ENCODE data around the gene IFRD2.
"Not testable (repeated sequence)": the region's sequence is repeated elsewhere in the genome, so short reads cannot be mapped to it uniquely, and the experiment has no call there.

Gene IFRD2

DNA sequence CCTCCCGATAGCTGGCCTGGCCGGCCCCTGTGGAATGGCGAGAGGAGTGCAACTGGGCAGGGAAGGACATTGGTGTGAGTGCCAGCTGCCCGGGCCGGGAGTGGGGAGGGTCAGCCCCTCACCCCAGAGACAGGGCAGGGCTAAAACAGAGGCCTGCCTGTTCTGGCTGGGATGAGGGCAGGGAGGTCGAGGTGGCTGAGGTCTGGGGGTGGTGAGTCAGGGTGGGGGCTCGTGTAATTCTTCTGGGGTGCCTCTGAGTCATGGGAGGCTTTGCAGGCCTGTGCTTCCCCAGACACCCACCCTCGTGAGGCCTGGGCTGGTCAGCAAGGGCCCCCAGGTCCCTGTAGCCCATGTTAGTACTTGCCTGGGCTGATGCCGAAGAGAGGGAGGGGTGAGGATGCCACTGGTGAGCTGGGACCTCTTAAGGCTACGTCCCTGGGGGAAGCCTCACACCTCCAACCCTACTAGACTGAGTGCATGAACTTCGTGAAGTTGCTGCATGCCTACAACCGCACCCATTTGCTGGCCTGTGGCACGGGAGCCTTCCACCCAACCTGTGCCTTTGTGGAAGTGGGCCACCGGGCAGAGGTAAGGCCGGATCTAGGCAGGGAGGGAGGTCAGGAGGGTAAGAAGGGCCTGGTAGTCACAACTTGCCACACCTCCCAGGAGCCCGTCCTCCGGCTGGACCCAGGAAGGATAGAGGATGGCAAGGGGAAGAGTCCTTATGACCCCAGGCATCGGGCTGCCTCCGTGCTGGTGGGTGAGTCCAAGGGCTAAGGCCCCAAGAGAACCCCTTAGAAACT lies 21.6 kb downstream of the IFRD2 start:
- no peaks in the 10 kb centered on the region for H3K9me3 Mint-ChIP-seq
- H3K27me3 Mint-ChIP-seq = peaks cover 83% of the 10 kb centered on the region
- peaks cover 41% of the 10 kb centered on the region for H3K4me1 Mint-ChIP-seq

DNA sequence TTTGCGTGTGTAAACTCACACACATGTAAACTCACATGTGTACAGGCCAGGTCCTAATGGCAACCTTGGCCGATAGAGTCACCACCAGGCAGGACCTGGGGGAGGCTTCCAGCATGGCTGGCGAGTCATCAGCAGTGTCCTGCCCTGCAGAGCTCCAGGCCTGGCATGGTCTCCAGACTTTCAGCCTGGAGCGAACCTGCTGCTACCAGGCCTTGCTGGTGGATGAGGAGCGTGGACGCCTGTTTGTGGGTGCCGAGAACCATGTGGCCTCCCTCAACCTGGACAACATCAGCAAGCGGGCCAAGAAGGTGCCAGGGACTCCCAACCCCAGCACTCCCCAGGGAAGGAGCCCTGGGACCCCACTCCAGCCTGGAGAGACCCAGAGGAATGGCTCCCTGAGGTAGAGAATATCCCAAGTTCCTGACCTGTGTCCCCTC lies 22.2 kb downstream of the IFRD2 start:
- H3K27me3 Mint-ChIP-seq = peaks cover 80% of the 10 kb centered on the region
- peak overlapping the region in 1 of 2 donors; percentile 61 for H3K27ac Mint-ChIP-seq

More for the DNA sequence above, 21.6 kb downstream of the IFRD2 start:
- ATAC-seq = no peak
- peak overlapping the region in 1 of 2 donors; percentile 61 for H3K27ac Mint-ChIP-seq
- no peak overlapping the region for H3K4me3 Mint-ChIP-seq
- no peak for DNase-seq

DNA sequence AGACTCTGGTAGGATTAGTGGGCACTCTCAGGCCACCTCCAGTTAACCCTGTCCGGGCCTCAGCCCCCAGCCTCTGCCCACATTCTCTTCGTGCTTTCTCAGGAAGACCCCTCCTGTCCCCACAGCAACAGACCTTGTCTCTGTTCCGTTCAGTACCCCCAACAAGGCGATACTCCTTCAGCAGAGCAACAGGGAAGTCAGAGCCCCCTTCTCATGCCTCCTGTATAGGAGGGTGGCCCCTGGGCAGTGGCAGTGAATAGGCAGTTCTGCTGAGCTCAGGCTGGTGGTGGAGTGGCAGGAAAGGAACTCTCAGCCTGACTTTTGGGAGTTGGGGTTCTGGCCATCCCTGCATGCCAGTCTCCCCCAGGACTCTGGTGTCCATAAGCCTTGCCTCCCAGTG lies 22.8 kb downstream of the IFRD2 start:
- peaks cover 29% of the 10 kb centered on the region for H3K4me1 Mint-ChIP-seq
- no peak for DNase-seq
- H3K27ac Mint-ChIP-seq = no peak overlapping the region
- ATAC-seq = no peak
- H3K4me3 Mint-ChIP-seq = no peak overlapping the region
- peaks cover 75% of the 10 kb centered on the region for H3K27me3 Mint-ChIP-seq
- H3K9me3 Mint-ChIP-seq = no peaks in the 10 kb centered on the region

More for the DNA sequence above, 22.2 kb downstream of the IFRD2 start:
- no peaks in the 10 kb centered on the region for H3K9me3 Mint-ChIP-seq
- no peak for ATAC-seq
- H3K4me3 Mint-ChIP-seq = no peak overlapping the region
- peaks cover 35% of the 10 kb centered on the region for H3K4me1 Mint-ChIP-seq
- no peak for DNase-seq

DNA sequence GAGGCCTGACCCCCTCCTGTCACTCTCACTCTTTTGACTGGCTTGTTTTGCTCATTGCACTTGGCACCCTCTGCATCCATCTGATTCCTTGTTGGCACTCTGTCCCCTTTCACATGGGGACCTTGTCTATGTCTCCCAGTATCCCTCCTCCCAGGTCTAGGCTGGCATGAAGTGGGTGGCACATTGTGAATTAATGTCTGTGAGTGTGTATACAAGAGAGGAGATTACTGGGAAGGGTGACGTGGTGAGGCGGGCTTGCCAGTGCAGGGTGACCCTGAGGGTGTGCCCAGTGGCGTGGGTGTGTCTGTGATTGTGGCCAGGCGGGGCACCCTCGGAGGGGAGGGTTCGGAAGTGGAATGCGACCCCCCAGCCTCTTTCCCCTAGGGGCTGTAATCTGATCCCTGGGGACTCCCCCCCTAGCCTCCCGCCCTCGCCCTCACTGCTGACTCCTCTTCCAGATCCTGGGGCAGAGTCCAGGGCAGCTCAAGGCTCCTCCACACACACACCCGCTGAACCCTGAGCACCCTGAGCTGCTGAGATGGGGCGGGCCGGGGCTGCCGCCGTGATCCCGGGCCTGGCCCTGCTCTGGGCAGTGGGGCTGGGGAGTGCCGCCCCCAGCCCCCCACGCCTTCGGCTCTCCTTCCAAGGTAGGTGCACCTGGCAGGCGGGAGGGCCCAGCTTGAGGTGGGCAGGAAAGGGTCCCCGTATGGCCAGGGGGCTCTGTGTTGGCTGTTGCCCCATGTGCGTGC lies 23.4 kb downstream of the IFRD2 start, which contains the start of gene SEMA3B:
Gene SEMA3B (plus strand): TSS at position 445 of the 749 bp plus-strand sequence. CDS start 94 bp downstream, at position 539.
- no peak for ATAC-seq
- Mint-ChIP-seq H3K27me3 (peaks cover 69% of the 10 kb centered on the region), H3K4me3 (no peak within 1 kb of the TSS), H3K9me3 (no peaks in the 10 kb centered on the region), H3K4me1 (peaks cover 24% of the 10 kb centered on the region), H3K27ac (no peak within 1 kb of the TSS)
- DNase-seq = no peak

DNA sequence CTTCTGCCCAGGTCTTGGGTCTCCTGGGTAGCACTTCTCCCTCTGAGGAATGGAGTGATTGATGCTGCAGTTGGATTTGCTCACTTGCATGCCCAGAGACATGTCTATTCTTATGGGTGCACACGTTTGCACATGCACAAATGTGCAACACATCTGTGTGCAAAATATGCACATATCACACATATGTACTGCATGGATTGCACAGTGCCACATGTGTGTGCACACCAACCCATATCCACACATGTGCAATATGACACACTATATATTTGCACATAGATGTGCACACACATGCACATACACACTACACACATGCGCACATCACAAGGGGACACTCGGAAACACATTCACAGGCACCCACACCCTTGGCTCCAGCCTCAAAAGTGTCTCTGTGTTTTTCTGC lies 24.0 kb downstream of the IFRD2 start:
- ATAC-seq (no peak), DNase-seq (no peak)
- no peak overlapping the region for H3K27ac Mint-ChIP-seq
- peaks cover 20% of the 10 kb centered on the region for H3K4me1 Mint-ChIP-seq
- peaks cover 63% of the 10 kb centered on the region for H3K27me3 Mint-ChIP-seq
- no peak overlapping the region for H3K4me3 Mint-ChIP-seq
- no peaks in the 10 kb centered on the region for H3K9me3 Mint-ChIP-seq

DNA sequence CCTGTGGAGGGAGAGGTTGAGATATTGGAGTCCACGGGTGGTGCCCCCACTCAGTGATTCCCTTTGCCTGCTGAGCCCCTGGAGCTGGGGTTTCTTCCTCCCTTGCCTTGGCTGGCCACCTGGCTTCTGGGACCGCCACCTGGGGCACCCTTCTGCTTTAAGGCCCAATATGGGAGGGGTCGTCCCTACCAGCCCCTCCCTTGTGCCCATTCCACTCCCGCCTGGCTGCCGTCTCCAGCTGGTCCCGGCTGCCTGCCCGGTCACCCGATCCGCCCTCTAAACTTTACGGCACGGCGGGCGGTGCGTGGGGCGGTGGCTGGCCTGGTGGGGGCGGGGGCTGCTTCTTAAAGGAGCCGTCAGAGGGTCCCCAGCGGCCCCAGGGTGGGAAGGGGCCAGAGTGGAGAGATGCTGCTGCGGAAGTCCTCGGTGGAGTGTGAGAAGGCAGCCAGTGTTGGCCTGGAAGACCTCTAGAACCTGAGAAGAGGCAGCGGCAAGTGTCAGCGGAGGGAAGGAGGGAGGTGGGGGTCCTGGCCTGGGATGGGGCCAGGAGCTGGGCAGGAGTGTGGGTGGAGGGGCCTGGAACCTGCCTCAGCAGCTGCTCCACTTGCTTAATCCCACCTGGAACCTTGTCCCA lies 24.8 kb downstream of the IFRD2 start:
- Mint-ChIP-seq H3K9me3 (no peaks in the 10 kb centered on the region), H3K27ac (no peak overlapping the region), H3K4me1 (peaks cover 12% of the 10 kb centered on the region), H3K27me3 (peaks cover 57% of the 10 kb centered on the region), H3K4me3 (no peak overlapping the region)
- ATAC-seq = no peak
- DNase-seq = no peak

DNA sequence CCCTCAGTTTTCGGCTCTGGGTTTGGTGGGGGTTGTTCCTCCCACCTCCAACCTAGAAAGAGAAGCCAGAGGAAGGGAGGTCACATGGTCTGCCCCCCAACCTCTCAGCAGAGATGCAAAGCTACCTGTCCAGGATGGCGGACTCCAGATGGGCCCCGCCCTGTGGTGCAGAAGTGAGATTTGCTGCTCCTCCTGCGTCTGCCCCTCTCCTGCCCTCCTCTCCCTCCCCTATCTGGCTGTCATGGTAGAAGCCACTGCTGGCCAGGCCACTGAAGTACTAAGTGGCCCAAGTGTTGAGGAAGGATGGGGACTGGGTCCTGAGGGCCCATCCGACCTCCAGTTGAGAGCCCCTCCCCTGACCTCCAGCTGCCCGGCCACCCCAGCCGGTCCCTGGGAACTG lies 25.4 kb downstream of the IFRD2 start:
- no peak for ATAC-seq
- Mint-ChIP-seq H3K4me3 (no peak overlapping the region), H3K4me1 (peaks cover 6% of the 10 kb centered on the region), H3K27ac (peak overlapping the region in 1 of 2 donors; percentile 27), H3K9me3 (no peaks in the 10 kb centered on the region), H3K27me3 (peaks cover 56% of the 10 kb centered on the region)
- no peak for DNase-seq

DNA sequence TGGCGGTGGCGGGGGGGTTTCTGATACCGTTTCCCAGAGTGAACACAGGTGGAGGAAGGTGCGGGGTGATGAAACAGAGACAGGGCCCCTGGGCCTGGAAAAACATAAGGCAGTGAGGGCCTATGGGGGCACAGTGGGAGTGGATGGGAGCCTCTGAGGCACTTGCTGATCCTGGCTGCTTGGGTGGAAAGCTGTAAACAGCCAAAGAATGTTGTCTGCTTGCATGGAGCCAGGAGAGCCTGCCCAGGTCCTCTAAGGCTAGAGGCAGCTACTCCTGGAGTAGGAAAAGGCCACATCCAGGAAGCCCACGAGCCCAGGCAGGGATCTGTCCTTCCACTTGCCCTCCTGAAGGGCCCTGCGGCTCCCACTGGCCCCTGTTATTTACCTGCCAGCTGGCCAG lies 26.2 kb downstream of the IFRD2 start:
- Mint-ChIP-seq H3K27me3 (peaks cover 48% of the 10 kb centered on the region), H3K4me3 (no peak overlapping the region), H3K9me3 (no peaks in the 10 kb centered on the region), H3K27ac (no peak overlapping the region), H3K4me1 (peaks cover 4% of the 10 kb centered on the region)
- DNase-seq (peak in 1 of 2 donors; percentile 0), ATAC-seq (no peak)

DNA sequence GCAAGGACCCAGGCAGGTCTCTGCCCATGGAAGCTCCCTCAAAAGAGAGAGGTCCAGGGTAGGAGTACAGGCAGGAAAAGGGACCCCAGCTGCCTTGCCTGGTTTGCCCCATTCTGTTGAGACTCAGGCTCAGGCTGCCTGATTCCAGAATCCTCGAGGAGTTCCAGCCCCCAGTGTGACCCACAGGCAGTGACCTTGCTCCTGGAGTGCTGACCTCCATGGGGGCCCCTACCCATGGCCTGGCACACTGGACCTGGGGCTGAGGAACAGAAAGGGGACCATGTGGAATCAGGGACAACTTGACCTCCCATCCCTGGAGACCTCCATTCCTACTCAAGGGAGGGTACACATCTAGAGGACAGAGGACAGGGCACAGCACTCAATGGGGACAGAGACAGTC lies 26.7 kb downstream of the IFRD2 start:
- ATAC-seq = no peak
- no peak for DNase-seq
- Mint-ChIP-seq H3K27ac (no peak overlapping the region), H3K9me3 (no peaks in the 10 kb centered on the region), H3K27me3 (peaks cover 48% of the 10 kb centered on the region), H3K4me1 (peaks cover 9% of the 10 kb centered on the region), H3K4me3 (no peak overlapping the region)

DNA sequence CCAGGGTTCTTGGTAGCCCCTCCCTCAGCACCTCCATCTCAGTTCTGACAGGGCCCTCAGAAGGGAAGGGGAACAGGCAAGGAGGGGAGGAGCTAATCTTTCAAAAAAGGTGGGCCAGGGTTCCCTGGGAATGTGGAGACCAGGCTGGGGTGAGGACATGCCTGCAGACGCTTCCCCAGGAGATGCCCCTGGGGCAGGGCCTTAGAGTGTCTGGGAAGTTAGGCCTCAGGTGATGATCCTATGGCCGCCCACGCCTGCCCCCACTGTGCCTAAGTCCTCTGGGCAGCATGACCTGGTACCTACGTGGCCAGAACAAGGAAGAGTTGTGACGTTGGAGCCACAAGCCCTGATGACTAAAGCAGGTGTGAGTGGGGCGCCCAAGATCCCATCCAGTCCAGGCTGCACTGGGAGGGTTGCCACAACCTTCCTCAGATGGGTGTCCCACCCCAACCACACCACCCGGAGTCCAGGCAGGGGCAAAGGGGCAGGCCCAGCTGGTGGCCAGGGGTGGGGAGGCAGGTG lies 27.2 kb downstream of the IFRD2 start:
- Mint-ChIP-seq H3K4me3 (no peak overlapping the region), H3K27ac (no peak overlapping the region), H3K4me1 (peaks cover 9% of the 10 kb centered on the region), H3K9me3 (no peaks in the 10 kb centered on the region), H3K27me3 (peaks cover 42% of the 10 kb centered on the region)
- DNase-seq (no peak), ATAC-seq (no peak)

DNA sequence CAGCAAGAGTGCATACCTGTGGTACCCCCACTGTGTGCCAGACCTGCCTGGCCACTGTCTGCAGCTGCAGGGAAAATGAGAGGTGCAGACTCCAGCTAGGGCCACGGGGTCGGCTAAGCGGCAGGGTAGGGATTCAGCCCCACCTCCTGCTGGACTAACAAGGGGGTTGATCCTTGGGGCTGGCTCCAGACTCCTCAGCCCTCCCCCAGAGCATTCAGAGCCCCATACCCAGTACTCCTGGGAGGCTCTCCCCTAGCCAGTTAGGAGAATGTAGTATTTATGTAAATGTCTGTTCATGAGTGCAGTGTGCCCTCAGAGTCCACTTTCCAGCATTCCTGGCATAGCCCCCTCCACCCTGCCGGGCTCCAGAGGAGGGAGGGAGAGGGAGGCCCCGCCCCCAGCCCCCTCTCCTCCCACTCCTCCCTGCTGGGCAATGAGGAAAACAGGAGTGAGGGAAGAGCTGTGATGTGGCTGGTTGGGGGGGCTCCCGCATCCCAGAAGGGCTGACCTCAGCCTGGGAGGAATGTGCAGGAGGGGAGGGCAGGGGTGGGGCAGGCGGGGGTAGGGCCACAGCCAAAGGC lies 27.8 kb downstream of the IFRD2 start:
- H3K27ac Mint-ChIP-seq = no peak overlapping the region
- peaks cover 37% of the 10 kb centered on the region for H3K27me3 Mint-ChIP-seq
- H3K4me3 Mint-ChIP-seq = no peak overlapping the region
- no peak for ATAC-seq
- DNase-seq = no peak
- H3K4me1 Mint-ChIP-seq = peaks cover 14% of the 10 kb centered on the region
- H3K9me3 Mint-ChIP-seq = no peaks in the 10 kb centered on the region

DNA sequence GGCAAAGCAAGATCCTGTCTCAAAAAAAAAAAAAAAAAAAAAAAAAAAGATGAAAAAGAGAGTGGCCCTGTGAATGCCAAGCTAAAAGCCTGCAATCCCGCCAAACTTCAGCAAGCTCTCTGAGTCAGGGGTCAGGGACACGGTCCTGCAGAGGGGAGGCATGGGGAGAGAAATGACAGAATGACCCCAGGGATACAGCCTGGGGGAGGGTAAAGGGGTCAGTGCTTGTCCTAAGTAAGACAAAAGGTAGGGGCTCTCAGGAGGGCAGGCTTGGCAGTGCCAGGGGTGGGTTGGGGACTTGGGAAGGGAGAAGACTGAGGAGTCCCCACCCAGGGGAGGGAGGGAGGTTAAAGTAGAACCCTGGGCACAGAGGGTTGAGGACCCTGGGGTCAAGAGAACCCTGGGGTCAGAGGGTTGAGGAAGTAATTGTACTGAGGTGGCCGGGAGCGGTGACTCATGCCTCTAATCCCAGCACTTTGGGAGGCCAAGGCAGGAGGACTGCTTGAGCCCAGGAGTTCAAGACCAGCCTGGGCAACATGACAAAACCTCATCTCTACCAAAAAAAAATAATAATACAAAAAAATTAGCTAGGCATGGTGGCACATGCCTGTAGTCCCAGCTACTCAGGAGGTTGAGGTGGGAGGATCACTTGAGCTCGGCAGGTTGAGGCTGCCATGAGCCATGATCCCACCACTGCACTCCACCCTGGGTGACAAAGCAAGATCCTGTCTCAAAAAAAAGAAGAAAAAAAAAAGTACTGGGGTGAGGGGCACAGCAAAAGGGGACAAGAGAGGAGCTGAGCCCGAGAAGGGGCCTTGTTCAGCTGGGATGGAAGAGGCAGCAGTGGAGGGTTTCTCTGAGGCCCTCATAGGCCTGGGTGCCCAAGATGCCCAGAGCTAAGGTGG lies 28.5 kb downstream of the IFRD2 start:
- Mint-ChIP-seq H3K27me3 (peaks cover 33% of the 10 kb centered on the region), H3K4me3 (no peak overlapping the region), H3K4me1 (peaks cover 22% of the 10 kb centered on the region), H3K9me3 (no peaks in the 10 kb centered on the region), H3K27ac (peak overlapping the region in 1 of 2 donors; percentile 93)
- DNase-seq (peak in 1 of 2 donors; percentile 1), ATAC-seq (no peak)

DNA sequence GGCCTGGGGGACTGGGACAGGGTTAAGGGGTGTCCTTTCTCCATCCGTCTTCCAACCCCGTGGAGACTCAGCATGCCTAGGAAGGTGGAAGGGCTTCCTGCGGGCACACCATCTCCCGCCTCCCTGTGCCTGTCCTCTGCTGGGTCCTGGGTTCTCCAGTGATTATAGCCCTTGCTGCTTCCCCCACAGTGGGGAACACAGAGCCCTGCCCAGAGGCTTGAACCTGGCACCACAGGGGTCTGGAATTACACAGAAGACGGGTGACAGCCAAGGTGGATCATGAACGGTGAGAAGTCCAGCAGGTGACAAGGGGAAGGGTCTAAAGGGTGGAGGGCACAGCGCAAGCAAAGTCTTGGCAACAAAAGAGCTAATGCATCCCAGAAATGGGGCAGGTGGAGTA lies 29.5 kb downstream of the IFRD2 start:
- DNase-seq (peak in 1 of 2 donors; percentile 0), ATAC-seq (no peak)
- Mint-ChIP-seq H3K9me3 (no peaks in the 10 kb centered on the region), H3K4me1 (peaks cover 27% of the 10 kb centered on the region), H3K27ac (no peak overlapping the region), H3K4me3 (peak overlapping the region in 1 of 2 donors; percentile 7), H3K27me3 (peaks cover 24% of the 10 kb centered on the region)

DNA sequence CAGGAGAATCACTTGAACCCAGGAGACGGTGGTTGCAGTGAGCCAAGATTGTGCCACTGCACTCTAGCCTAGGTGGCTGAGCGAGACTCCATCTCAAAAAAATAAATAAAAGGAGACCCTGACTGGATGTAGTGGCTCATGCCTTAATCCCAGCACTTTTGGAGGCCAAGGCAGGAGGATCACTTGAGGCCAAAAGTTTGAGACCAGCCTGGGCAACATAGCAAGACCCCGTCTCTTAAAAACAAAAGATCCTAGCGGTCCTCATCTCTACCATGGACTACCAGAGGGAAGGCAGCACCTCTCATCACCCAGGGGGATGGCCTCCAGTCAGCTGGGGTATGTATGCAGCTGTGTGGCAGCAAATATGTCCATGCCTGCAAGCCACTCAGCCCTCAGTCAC lies 30.0 kb downstream of the IFRD2 start:
- H3K27ac Mint-ChIP-seq, H3K9me3 Mint-ChIP-seq, DNase-seq, ATAC-seq, H3K4me3 Mint-ChIP-seq: not testable (repeated sequence)
- Mint-ChIP-seq H3K27me3 (peaks cover 18% of the 10 kb centered on the region), H3K4me1 (peaks cover 27% of the 10 kb centered on the region)
